Stimulated activated memory B cell treated with anti-CD40 and anti-IgM and Interleukin-4, amounts not matched to agents 10 μg/mL and 1 μg/mL and 100 μg/mL, for 72 hours (primary cell): ENCODE measurements around the gene PLA2G4B.

ENCODE experiments used
- ATAC-seq: fragments of 150-1000 bp; cut with Tn5 transposase; 2 replicates; pipeline ENCODE4 v1.10.0; 2021
- H3K27ac Mint-ChIP-seq: one replicate; pipeline ENCODE4 v1.8.0; 2022; ENCODE audit warnings: mild to moderate bottlenecking, mixed read lengths
- H3K27me3 Mint-ChIP-seq: one replicate; pipeline ENCODE4 v1.8.0; 2022; ENCODE audit warnings: mixed read lengths
- H3K36me3 Mint-ChIP-seq: one replicate; pipeline ENCODE4 v1.8.0; 2022; ENCODE audit warnings: mixed read lengths
- H3K4me1 Mint-ChIP-seq: one replicate; pipeline ENCODE4 v1.8.0; 2022; ENCODE audit warnings: mixed read lengths
- H3K4me3 Mint-ChIP-seq: one replicate; pipeline ENCODE4 v1.8.0; 2022; ENCODE audit warnings: mild to moderate bottlenecking, moderate library complexity, mixed read lengths
- H3K9me3 Mint-ChIP-seq: one replicate; pipeline ENCODE4 v1.8.0; 2022; ENCODE audit warnings: mixed read lengths

The PLA2G4B gene

DNA sequence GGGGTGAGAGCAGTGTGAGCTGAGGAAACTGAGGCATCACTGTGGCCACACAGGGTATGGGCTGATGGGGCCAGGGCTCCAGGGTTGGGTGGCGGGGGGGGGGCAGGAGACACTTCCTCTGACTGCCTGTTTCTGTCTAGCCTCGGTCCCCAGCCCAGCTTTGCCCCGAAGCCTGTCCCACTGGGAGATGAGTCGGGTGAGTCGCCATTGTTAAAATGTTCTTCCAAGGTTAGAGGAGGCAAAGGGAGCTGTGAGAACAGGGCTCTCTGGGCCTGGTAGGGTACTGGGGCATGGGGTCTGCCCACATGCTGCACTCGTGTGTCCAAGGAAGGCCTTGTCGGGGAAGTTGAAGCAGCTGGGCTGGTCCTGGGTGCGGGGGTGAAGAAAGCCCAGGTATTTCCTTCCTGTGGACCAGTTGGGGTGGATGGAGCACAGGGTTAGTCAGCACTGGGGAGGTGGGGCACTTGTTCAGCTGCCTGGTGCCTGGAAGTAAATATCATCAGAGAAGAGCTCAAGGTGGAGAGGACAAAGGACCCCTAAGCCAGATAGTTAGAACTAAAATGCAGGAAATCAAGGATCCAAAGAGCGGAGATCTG is 19.1 kb upstream of the PLA2G4B start:
- H3K4me3 Mint-ChIP-seq, result no peak overlapping the region
- H3K4me1 Mint-ChIP-seq, result no peaks in the 10 kb centered on the region
- ATAC-seq, result no peak
- H3K9me3 Mint-ChIP-seq, result no peaks in the 10 kb centered on the region
- no peak overlapping the region for H3K27ac Mint-ChIP-seq
- no peaks in the 10 kb centered on the region for H3K27me3 Mint-ChIP-seq
- peaks cover 82% of the 10 kb centered on the region for H3K36me3 Mint-ChIP-seq

GRCh38 chr15:41820791-41821423 is 17.7 kb upstream of the PLA2G4B start:
- ATAC-seq, result no peak
- H3K4me1 Mint-ChIP-seq, result no peaks in the 10 kb centered on the region
- peaks cover 72% of the 10 kb centered on the region for H3K36me3 Mint-ChIP-seq
- H3K4me3 Mint-ChIP-seq, result no peak overlapping the region
- no peak overlapping the region for H3K27ac Mint-ChIP-seq
- no peaks in the 10 kb centered on the region for H3K9me3 Mint-ChIP-seq
- H3K27me3 Mint-ChIP-seq, result no peaks in the 10 kb centered on the region

DNA sequence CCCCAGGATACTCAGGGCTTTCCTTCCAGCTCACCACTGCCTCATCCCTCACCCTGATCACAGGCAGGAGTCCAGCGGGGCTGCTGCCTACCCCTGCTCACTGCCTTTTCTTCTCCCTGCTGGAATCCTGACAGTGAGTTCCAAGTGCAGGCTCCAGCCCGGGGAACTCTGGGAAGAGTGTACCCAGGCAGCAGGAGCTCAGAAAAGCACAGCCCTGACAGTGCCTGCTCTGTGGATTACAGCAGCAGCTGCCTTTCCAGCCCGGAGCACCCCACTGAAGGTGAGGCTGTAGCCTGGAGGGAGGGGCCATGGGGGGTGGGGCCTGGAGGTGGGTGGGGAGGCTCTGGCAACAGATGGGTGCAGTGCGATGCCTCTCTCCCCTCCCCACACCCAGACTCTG is 16.8 kb upstream of the PLA2G4B start:
- no peak overlapping the region for H3K27ac Mint-ChIP-seq
- H3K27me3 Mint-ChIP-seq, result no peaks in the 10 kb centered on the region
- no peak for ATAC-seq
- no peak overlapping the region for H3K4me3 Mint-ChIP-seq
- H3K36me3 Mint-ChIP-seq, result peaks cover 63% of the 10 kb centered on the region
- peaks cover 6% of the 10 kb centered on the region for H3K4me1 Mint-ChIP-seq
- no peaks in the 10 kb centered on the region for H3K9me3 Mint-ChIP-seq

- no peak for ATAC-seq
- Mint-ChIP-seq H3K27ac (no peak overlapping the region), H3K9me3 (no peaks in the 10 kb centered on the region), H3K36me3 (peaks cover 57% of the 10 kb centered on the region), H3K4me1 (peaks cover 6% of the 10 kb centered on the region), H3K4me3 (no peak overlapping the region), H3K27me3 (no peaks in the 10 kb centered on the region)
Measured at GRCh38 chr15:41822471-41822870, 16.2 kb upstream of the PLA2G4B start.

- Mint-ChIP-seq H3K4me3 (no peak overlapping the region), H3K4me1 (peaks cover 6% of the 10 kb centered on the region), H3K36me3 (peaks cover 52% of the 10 kb centered on the region), H3K27ac (no peak overlapping the region), H3K9me3 (no peaks in the 10 kb centered on the region), H3K27me3 (no peaks in the 10 kb centered on the region)
- ATAC-seq, result no peak
Measured at GRCh38 chr15:41822957-41823356, 15.7 kb upstream of the PLA2G4B start.

- Mint-ChIP-seq H3K4me1 (peaks cover 9% of the 10 kb centered on the region), H3K4me3 (no peak overlapping the region), H3K9me3 (no peaks in the 10 kb centered on the region), H3K27ac (no peak overlapping the region), H3K36me3 (peaks cover 46% of the 10 kb centered on the region), H3K27me3 (no peaks in the 10 kb centered on the region)
- no peak for ATAC-seq
Measured at GRCh38 chr15:41823502-41823901, 15.1 kb upstream of the PLA2G4B start.

DNA sequence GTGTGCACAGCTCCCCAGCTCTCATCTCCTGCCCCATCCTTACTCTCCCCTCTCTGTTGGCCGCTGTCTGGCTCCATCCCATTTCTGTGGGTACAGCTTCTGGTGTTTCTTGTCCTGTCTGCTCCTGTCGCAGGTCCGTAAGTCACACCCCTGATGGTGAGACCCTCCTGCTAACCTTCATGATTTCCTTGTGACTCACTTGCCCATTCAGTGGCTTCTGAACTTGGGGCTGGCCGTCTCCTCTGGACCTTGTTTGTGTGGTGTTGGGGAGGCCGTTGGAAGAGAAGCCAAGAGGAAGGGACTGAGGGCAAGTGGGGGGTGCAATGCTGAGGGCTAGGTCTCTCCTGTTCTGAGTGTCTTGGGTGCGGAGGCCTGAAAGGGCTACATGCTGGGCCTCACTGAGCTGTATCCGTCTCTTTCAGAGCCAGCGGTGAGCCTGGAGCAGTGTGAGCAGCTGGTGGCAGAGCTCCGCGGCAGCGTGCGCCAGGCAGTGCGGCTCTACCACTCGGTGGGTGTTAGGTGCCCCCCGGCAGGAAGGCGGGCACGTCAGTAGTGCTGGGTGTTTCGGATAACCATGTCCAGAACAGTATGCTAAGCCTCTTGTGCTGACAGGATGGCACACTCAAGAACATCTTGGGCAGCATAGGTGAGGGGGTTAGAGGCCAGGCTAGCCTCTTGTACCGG is 14.4 kb upstream of the PLA2G4B start:
- ATAC-seq, result no peak
- H3K9me3 Mint-ChIP-seq, result no peaks in the 10 kb centered on the region
- no peak overlapping the region for H3K27ac Mint-ChIP-seq
- no peak overlapping the region for H3K4me3 Mint-ChIP-seq
- no peaks in the 10 kb centered on the region for H3K27me3 Mint-ChIP-seq
- H3K36me3 Mint-ChIP-seq, result peaks cover 39% of the 10 kb centered on the region
- peaks cover 16% of the 10 kb centered on the region for H3K4me1 Mint-ChIP-seq

DNA sequence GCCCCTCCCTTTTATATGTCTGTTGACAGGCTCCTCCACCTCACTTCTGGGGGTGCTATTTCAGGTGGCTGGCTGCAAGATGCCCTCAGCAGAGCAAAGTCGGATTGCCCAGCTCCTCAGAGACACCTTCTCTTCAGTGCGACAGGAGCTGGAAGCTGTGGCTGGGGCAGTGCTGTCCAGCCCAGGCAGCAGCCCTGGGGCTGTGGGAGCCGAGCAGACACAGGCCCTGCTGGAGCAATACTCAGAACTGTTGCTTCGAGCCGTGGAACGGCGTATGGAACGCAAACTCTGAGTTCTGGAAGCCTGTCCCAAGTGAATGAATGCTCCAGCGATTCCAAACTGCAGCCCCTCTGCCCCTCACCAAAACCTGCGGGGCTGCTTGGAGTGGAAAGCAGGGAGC is 13.5 kb upstream of the PLA2G4B start:
- H3K27me3 Mint-ChIP-seq, result no peaks in the 10 kb centered on the region
- no peak for ATAC-seq
- no peak overlapping the region for H3K27ac Mint-ChIP-seq
- no peak overlapping the region for H3K4me3 Mint-ChIP-seq
- H3K4me1 Mint-ChIP-seq, result peaks cover 17% of the 10 kb centered on the region
- H3K36me3 Mint-ChIP-seq, result peaks cover 30% of the 10 kb centered on the region
- no peaks in the 10 kb centered on the region for H3K9me3 Mint-ChIP-seq

DNA sequence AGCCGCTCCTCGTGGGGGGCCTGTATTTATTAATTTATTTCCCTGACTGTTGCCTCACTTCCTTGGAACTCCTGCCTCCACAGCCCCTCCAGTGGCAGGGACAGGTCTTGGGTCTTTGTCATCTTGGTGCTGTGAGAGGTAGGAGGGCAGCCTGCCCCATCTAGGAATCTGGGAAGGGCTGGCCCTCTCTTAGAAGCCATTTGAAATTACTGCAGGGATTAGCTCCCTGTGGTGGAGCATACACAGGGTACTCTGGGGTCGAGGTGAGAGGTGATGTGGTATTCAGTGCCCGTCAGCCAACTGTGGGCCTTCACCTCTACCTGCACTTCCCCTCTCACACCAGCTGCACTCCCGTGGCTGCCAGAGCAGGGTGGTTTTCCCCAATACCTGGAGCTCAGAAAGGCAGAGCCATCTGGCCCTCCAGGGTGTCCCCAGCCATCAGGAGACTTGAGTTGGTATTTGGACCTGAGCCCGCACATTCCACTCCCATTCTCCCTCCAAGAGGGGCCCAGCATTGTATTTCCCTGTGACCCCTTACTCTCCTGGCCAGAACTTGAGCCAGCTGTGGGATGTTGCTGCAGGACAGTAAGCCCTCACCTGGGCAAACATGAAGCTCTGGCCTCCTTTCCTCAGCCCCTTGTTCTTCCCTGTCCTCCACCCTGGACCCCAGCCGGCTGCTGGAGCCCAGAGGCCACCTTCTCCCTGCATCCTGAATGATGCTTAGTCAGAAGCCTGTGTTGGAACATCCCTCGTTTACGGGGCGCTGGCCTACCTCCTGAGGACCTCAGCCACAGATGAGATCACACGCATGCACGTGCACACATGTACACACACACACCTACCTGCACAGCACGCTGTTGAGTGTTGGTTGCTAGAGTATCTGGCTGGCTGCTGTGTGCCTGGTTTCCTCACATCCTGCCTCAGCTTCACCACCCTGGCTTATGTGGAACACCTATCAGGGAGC is 12.8 kb upstream of the PLA2G4B start:
- Mint-ChIP-seq H3K27ac (no peak overlapping the region), H3K4me1 (peaks cover 18% of the 10 kb centered on the region), H3K27me3 (no peaks in the 10 kb centered on the region), H3K4me3 (peak overlapping the region; percentile 64), H3K9me3 (no peaks in the 10 kb centered on the region), H3K36me3 (peaks cover 27% of the 10 kb centered on the region)
- no peak for ATAC-seq

GRCh38 chr15:41827290-41827879 is 11.3 kb upstream of the PLA2G4B start:
- H3K27me3 Mint-ChIP-seq, result no peaks in the 10 kb centered on the region
- peak overlapping the region; percentile 90 for H3K4me3 Mint-ChIP-seq
- H3K4me1 Mint-ChIP-seq, result peaks cover 30% of the 10 kb centered on the region
- ATAC-seq, result peak; percentile 18
- H3K36me3 Mint-ChIP-seq, result peaks cover 15% of the 10 kb centered on the region
- H3K9me3 Mint-ChIP-seq, result no peaks in the 10 kb centered on the region
- H3K27ac Mint-ChIP-seq, result peak overlapping the region; percentile 84

DNA sequence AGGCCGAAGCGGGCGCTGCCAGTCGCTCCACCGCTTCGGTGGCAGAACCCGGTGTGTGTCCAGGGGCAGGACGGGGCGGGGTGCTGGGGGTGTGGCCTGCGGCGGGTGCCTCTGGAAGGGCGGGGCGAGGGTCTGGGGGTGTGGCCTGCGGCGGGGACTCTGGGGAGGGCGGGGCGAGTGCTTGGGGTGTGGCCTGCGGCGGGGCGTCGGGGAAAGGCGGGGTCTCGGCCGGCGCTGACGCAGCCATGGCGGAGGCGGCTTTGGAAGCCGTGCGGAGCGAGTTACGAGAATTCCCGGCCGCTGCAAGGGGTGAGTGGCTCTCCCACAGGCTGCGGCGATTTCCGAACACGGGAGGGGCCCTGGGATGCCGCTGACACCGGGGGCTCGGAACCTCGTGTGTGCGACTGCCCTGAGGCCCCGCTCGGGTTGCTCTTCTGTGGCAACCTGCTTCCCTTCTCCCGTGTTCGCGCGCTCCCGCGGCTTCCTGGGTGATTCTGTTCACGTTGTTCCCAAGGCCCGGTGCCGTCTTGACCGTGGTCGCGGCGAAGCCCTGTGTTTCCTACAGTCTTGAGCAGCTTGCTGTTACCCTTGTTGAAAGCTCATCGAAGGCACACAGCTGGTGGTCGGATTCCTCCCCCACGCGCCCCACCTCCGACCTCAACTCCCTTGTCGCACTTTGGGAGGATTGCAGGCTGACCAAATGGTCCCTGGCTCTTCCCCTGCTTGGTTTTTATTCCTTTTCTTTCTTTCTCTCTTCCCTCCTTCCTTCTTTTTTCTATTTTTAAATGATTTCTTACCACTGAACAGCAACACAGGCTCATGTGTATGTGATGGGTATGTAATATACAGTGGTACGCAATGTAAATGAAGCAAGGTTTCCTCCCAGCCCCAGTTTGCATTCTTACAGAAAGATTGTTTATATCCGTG is 10.5 kb upstream of the PLA2G4B start, which contains the start of gene JMJD7:
TSS of gene JMJD7 (plus strand) at position 213 of the 927 bp plus-strand sequence. CDS start at position 246, 33 bp downstream.
- ATAC-seq, result peak; percentile 97
- Mint-ChIP-seq H3K36me3 (peaks cover 15% of the 10 kb centered on the region), H3K9me3 (no peaks in the 10 kb centered on the region), H3K4me3 (peak within 1 kb of the TSS; percentile 90), H3K27me3 (no peaks in the 10 kb centered on the region), H3K4me1 (peaks cover 37% of the 10 kb centered on the region), H3K27ac (peak within 1 kb of the TSS; percentile 84)

DNA sequence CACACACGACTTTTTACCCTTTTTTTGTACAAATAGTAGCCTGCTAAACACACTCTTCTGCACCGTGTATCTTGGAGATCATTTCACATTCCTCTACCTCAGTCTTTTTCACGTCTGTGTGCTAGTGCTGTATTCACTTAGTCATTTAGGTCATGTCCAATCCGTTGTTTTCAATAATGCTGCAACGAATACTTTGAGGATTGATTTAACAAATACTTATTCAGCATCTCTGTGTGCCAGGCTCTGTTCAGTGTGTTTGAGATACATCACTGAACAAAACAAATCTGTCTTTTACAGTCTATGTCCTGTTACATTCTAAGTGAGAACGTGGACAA is 9.9 kb upstream of the PLA2G4B start:
- no peaks in the 10 kb centered on the region for H3K27me3 Mint-ChIP-seq
- no peak for ATAC-seq
- peaks cover 38% of the 10 kb centered on the region for H3K4me1 Mint-ChIP-seq

GRCh38 chr15:41829959-41830646 is 8.5 kb upstream of the PLA2G4B start:
- H3K4me1 Mint-ChIP-seq, result peaks cover 44% of the 10 kb centered on the region

More for the DNA sequence above, 9.9 kb upstream of the PLA2G4B start:
- H3K36me3 Mint-ChIP-seq, result peaks cover 11% of the 10 kb centered on the region
- peak overlapping the region; percentile 90 for H3K4me3 Mint-ChIP-seq
- no peaks in the 10 kb centered on the region for H3K9me3 Mint-ChIP-seq
- peak overlapping the region; percentile 84 for H3K27ac Mint-ChIP-seq

More at GRCh38 chr15:41829959-41830646, 8.5 kb upstream of the PLA2G4B start:
- no peak for ATAC-seq
- H3K27ac Mint-ChIP-seq, result no peak overlapping the region
- no peaks in the 10 kb centered on the region for H3K9me3 Mint-ChIP-seq
- H3K4me3 Mint-ChIP-seq, result no peak overlapping the region
- peaks cover 6% of the 10 kb centered on the region for H3K36me3 Mint-ChIP-seq
- no peaks in the 10 kb centered on the region for H3K27me3 Mint-ChIP-seq
